SK-N-SH treated with all-trans-retinoic acid at 6 μM for 48 hours (cell line): ENCODE measurements around the gene SVIL.

Experiments
- ATAC-seq: fragments of 200-7000 bp; cut with Tn5 transposase; 3 replicates; pipeline ENCODE4 v1.9.1; 2020; ENCODE audit warnings: mild to moderate bottlenecking, moderate library complexity
- ARNTL ChIP-seq: fragments of 450-650 bp; formaldehyde crosslinking; IDR thresholded peaks from 2 replicates; pipeline ENCODE4 v1.5.0; 2020; ENCODE audit warnings: low read depth, mild to moderate bottlenecking, moderate library complexity, borderline replicate concordance
- BACH2 ChIP-seq: fragments of 250-450 bp; sonication (Bioruptor Pico); IDR thresholded peaks from 2 replicates; pipeline ENCODE4 v1.9.0; 2021; ENCODE audit warnings: mild to moderate bottlenecking, borderline replicate concordance
- CSDC2 ChIP-seq: fragments of 250-450 bp; sonication (Bioruptor Pico); IDR thresholded peaks from 2 replicates; pipeline ENCODE4 v1.5.0; 2020; ENCODE audit warnings: mild to moderate bottlenecking, moderate library complexity
- ESRRG ChIP-seq: fragments of 250-450 bp; sonication (Bioruptor Pico); IDR thresholded peaks from 2 replicates; pipeline ENCODE4 v1.6.1; 2021; ENCODE audit warnings: mild to moderate bottlenecking
- GLIS3 ChIP-seq: fragments of 250-450 bp; sonication (Bioruptor Pico); IDR thresholded peaks from 2 replicates; pipeline ENCODE4 v1.5.0; 2020; ENCODE audit warnings: mild to moderate bottlenecking, moderate library complexity
- ISL1 ChIP-seq: fragments of 250-450 bp; sonication (Bioruptor Pico); IDR thresholded peaks from 2 replicates; pipeline ENCODE4 v2.1.2; 2022; ENCODE audit warnings: mild to moderate bottlenecking, moderate library complexity
- OSR1 ChIP-seq: fragments of 250-450 bp; sonication (Bioruptor Pico); IDR thresholded peaks from 2 replicates; pipeline ENCODE4 v1.8.0; 2022; ENCODE audit warnings: moderate library complexity, mild to moderate bottlenecking, inconsistent platforms
- PPARA ChIP-seq: fragments of 250-450 bp; sonication (Bioruptor Pico); IDR thresholded peaks from 2 replicates; pipeline ENCODE4 v1.5.0; 2020; ENCODE audit warnings: mild to moderate bottlenecking, borderline replicate concordance
- SNAI2 ChIP-seq: fragments of 250-450 bp; sonication (Bioruptor Pico); IDR thresholded peaks from 2 replicates; pipeline ENCODE4 v1.5.0; 2020; ENCODE audit warnings: mild to moderate bottlenecking, moderate library complexity
- TCF4 ChIP-seq: fragments of 250-450 bp; sonication (Bioruptor Pico); IDR thresholded peaks from 2 replicates; pipeline ENCODE4 v1.8.0; 2021; ENCODE audit warnings: mild to moderate bottlenecking, moderate library complexity, borderline replicate concordance
- TOX ChIP-seq: fragments of 250-450 bp; sonication (Bioruptor Pico); IDR thresholded peaks from 2 replicates; pipeline ENCODE4 v1.8.0; 2021; ENCODE audit warnings: mild to moderate bottlenecking, moderate library complexity, borderline replicate concordance
- ZC3H10 ChIP-seq: fragments of 250-450 bp; sonication (Bioruptor Pico); IDR thresholded peaks from 2 replicates; pipeline ENCODE4 v1.5.1; 2021; ENCODE audit warnings: mild to moderate bottlenecking, moderate library complexity
- ZFP3 ChIP-seq: fragments of 250-450 bp; sonication (Bioruptor Pico); IDR thresholded peaks from 2 replicates; pipeline ENCODE4 v1.5.0; 2020; ENCODE audit warnings: mild to moderate bottlenecking, moderate library complexity
- ZFP30 ChIP-seq: fragments of 450-650 bp; formaldehyde crosslinking; IDR thresholded peaks from 2 replicates; pipeline ENCODE4 v1.5.0; 2022; ENCODE audit warnings: mild to moderate bottlenecking, moderate library complexity
- ZNF565 ChIP-seq: fragments of 450-650 bp; formaldehyde crosslinking; conservative IDR thresholded peaks from 2 replicates; pipeline ENCODE4 v1.5.0; 2020; ENCODE audit warnings: low read depth, mild to moderate bottlenecking, moderate library complexity
- ZNF70 ChIP-seq: fragments of 450-650 bp; formaldehyde crosslinking; IDR thresholded peaks from 2 replicates; pipeline ENCODE4 v1.5.0; 2020; ENCODE audit warnings: mild to moderate bottlenecking, moderate library complexity
- TF ChIP-seq, protein P1 (sequence below): fragments of 250-450 bp; sonication (Bioruptor Pico); IDR thresholded peaks from 2 replicates; pipeline ENCODE4 v1.5.1; 2021; ENCODE audit warnings: mild to moderate bottlenecking, moderate library complexity
- TF ChIP-seq, protein P2 (sequence below): fragments of 250-450 bp; sonication (Bioruptor Pico); IDR thresholded peaks from 2 replicates; pipeline ENCODE4 v1.8.0; 2021; ENCODE audit warnings: low read depth, mild to moderate bottlenecking, moderate library complexity, borderline replicate concordance
- TF ChIP-seq, protein P3 (sequence below): fragments of 250-450 bp; sonication (Bioruptor Pico); IDR thresholded peaks from 2 replicates; pipeline ENCODE4 v1.8.0; 2020; ENCODE audit warnings: mild to moderate bottlenecking, moderate library complexity, borderline replicate concordance
- TF ChIP-seq, protein P4 (sequence below): fragments of 250-450 bp; sonication (Bioruptor Pico); IDR thresholded peaks from 2 replicates; pipeline ENCODE4 v1.5.1; 2020; ENCODE audit warnings: low read depth, mild to moderate bottlenecking, moderate library complexity

The SVIL gene

DNA sequence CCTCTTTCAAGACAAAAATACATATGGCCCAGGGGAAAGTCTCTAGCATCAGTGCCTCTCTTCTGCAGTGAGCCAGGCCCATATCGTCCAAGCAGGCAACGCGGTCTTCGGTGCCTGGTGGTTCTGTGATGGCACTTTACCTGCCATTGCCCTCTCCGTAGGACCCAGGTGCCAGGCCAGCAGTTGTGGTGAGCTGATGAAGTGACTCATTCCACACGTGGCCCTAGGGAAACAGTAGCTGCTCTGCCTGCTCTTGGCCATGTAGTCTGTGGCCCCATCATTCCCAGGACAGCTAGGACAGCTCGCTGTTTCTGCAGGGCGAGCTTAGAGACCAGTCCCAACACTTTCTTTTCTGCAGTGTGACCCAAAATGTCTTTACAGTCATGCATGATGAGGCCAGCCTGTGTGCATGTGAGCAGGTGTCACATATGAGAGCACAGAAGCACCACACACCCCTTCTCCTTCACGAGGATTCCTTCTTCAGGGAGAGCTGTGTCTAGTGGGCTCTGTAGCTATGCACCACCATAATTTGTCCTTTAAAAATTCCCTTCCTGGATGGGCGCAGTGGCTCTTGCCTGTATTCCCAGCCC lies 39.0 kb downstream of the SVIL start:
- no peak for ATAC-seq
- TF ChIP-seq, protein P1, sequence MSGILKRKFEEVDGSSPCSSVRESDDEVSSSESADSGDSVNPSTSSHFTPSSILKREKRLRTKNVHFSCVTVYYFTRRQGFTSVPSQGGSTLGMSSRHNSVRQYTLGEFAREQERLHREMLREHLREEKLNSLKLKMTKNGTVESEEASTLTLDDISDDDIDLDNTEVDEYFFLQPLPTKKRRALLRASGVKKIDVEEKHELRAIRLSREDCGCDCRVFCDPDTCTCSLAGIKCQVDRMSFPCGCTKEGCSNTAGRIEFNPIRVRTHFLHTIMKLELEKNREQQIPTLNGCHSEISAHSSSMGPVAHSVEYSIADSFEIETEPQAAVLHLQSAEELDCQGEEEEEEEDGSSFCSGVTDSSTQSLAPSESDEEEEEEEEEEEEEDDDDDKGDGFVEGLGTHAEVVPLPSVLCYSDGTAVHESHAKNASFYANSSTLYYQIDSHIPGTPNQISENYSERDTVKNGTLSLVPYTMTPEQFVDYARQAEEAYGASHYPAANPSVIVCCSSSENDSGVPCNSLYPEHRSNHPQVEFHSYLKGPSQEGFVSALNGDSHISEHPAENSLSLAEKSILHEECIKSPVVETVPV (CRISPR knock-in tag), result no peak
- TF ChIP-seq BACH2 (no peak), TOX (no peak), ARNTL (no peak), ZNF70 (CRISPR knock-in tag) (no peak), GLIS3 (CRISPR knock-in tag) (no peak), TCF4 (no peak), ESRRG (CRISPR knock-in tag) (no peak), ZFP3 (CRISPR knock-in tag) (no peak)
- TF ChIP-seq, protein P2, sequence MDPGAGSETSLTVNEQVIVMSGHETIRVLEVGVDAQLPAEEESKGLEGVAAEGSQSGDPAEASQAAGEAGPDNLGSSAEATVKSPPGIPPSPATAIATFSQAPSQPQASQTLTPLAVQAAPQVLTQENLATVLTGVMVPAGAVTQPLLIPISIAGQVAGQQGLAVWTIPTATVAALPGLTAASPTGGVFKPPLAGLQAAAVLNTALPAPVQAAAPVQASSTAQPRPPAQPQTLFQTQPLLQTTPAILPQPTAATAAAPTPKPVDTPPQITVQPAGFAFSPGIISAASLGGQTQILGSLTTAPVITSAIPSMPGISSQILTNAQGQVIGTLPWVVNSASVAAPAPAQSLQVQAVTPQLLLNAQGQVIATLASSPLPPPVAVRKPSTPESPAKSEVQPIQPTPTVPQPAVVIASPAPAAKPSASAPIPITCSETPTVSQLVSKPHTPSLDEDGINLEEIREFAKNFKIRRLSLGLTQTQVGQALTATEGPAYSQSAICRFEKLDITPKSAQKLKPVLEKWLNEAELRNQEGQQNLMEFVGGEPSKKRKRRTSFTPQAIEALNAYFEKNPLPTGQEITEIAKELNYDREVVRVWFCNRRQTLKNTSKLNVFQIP (CRISPR knock-in tag), result no peak

DNA sequence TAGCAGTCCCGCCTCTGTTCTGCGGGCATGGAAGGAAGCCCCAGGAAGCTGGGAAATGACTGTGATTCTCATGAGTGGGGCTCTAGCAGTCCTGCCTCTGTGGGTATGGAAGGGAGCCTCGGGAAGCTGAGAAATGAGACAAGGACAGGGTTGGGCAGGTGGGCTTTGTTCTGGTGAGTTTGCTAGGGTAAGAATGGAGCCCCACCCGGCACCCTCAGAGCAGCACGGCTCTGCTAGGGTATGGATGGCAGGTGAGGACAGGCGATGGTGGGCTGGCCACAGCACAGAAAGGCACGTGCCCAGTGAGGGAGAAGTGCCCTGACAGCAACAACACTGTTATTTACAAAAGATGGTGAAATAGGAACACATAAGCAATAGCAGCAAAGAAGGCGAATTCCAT lies 39.6 kb downstream of the SVIL start:
- no peak for ATAC-seq
- no peak for TF ChIP-seq SNAI2 (CRISPR knock-in tag)
- no peak for TF ChIP-seq ARNTL
- TF ChIP-seq, protein P2 (CRISPR knock-in tag), result no peak
- TF ChIP-seq, protein P3, sequence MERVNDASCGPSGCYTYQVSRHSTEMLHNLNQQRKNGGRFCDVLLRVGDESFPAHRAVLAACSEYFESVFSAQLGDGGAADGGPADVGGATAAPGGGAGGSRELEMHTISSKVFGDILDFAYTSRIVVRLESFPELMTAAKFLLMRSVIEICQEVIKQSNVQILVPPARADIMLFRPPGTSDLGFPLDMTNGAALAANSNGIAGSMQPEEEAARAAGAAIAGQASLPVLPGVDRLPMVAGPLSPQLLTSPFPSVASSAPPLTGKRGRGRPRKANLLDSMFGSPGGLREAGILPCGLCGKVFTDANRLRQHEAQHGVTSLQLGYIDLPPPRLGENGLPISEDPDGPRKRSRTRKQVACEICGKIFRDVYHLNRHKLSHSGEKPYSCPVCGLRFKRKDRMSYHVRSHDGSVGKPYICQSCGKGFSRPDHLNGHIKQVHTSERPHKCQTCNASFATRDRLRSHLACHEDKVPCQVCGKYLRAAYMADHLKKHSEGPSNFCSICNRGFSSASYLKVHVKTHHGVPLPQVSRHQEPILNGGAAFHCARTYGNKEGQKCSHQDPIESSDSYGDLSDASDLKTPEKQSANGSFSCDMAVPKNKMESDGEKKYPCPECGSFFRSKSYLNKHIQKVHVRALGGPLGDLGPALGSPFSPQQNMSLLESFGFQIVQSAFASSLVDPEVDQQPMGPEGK (CRISPR knock-in tag), result no peak
- TF ChIP-seq ZNF565 (CRISPR knock-in tag), result no peak
- TF ChIP-seq, all 23 proteins: peak for 0

DNA sequence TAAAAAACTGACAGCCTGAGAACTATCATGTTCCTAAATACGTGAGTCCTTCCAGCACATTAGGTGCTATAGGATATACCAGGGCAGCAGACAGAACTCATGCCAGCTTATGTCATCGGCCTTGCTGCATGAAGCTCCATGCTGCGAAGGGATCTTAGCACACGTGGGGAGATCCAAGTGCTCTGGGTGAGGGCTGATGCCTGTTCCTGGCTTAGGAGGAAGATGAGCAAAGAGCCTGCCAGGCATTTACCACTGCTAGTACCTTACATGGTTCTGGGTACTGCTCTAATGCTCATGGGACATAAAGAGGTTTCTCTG lies 43.2 kb downstream of the SVIL start:
- ATAC-seq, result no peak
- no peak for TF ChIP-seq ISL1
- TF ChIP-seq BACH2, result no peak
- no peak for TF ChIP-seq CSDC2 (CRISPR knock-in tag)
- TF ChIP-seq SNAI2 (CRISPR knock-in tag), result no peak
- no peak for TF ChIP-seq ZFP30 (CRISPR knock-in tag)
- TF ChIP-seq TOX, result no peak
- TF ChIP-seq ZC3H10, result no peak
- TF ChIP-seq PPARA (CRISPR knock-in tag), result no peak
- TF ChIP-seq TCF4, result no peak
- no peak for TF ChIP-seq OSR1 (CRISPR knock-in tag)
- no peak for TF ChIP-seq ARNTL
- TF ChIP-seq, protein P1 (CRISPR knock-in tag), result no peak
- TF ChIP-seq, protein P4, sequence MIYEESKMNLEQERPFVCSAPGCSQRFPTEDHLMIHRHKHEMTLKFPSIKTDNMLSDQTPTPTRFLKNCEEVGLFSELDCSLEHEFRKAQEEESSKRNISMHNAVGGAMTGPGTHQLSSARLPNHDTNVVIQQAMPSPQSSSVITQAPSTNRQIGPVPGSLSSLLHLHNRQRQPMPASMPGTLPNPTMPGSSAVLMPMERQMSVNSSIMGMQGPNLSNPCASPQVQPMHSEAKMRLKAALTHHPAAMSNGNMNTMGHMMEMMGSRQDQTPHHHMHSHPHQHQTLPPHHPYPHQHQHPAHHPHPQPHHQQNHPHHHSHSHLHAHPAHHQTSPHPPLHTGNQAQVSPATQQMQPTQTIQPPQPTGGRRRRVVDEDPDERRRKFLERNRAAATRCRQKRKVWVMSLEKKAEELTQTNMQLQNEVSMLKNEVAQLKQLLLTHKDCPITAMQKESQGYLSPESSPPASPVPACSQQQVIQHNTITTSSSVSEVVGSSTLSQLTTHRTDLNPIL (CRISPR knock-in tag), result no peak
- TF ChIP-seq, protein P2 (CRISPR knock-in tag), result no peak
